UCSD-AML1 (cell line): ENCODE measurements around the gene SETMAR.

Source experiments
- DNase-seq: peaks from one replicate; lab custom pipeline; 2025; ENCODE audit not compliant: unreplicated experiment; lab: John Stamatoyannopoulos, UW

SETMAR gene

DNA sequence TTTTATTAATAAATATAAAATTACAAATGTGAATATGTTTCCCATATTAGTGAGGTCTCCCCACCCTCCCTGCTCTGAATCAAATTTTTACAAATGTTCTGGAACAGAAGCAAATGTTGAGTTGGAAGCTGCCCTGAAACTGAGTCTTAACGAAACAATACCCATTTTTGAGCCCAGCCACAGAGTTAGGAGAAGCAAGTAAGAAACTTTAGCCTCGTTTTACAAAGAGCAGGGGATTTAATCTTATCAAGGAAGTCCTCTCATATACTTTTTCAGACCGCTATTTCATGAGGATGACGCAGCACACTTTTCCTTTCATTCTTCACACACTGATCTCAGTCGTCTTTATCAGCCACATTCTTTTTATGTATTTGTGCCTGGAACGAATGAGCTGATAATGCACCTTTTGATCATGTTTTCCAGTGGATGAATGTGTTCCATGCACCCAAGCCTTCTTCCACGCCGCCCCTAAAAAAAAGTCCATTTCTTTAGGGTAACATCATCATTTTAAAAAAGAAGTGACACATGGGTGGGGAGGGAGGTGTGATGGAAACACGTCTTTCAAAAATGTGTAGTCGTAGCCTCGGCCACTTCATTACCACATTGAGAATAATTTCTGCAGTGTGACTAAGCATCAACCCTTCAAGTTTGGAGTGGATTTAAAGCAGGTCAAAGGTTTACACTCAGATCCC lies 48.1 kb downstream of the SETMAR start:
- no peak for DNase-seq

DNA sequence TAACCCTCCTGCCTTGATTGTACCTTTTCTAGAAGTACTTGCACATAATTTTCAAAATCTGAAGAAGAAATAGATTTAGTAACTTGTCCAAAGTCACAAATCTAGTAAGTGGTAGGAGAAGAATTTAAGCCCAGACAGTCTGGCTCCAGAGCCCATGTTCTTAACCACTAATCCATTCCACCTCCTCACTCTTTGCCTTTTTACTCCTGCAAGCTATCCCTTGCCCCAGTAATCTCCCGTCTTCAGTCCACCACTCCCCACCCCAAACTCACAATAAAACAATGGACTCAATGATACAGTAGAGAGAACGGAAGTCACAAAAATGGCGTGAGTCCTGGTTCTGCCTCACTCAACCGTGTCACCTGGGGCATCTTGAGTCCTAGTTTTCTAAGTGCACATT lies 48.7 kb downstream of the SETMAR start:
- DNase-seq: no peak

GRCh38 chr3:4355401-4356219 lies 52.4 kb downstream of the SETMAR start:
- DNase-seq: no peak

DNA sequence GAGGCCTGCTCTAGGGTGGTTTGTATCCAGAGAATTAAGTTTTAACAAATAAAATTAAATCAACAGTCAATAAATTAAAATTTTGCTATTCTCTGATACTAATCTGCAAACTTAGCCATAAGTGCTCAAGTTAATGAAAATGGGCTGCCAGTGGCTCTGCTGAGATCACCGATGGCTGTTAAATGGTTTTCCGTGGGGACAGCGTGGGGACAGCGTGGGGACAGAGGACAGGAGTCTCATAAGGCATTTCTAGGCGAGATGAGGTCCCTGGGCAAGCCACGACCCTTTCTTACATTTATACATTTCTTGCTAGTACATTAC lies 53.0 kb downstream of the SETMAR start:
- DNase-seq: no peak

GRCh38 chr3:4356546-4357410 lies 53.6 kb downstream of the SETMAR start:
- no peak for DNase-seq

DNA sequence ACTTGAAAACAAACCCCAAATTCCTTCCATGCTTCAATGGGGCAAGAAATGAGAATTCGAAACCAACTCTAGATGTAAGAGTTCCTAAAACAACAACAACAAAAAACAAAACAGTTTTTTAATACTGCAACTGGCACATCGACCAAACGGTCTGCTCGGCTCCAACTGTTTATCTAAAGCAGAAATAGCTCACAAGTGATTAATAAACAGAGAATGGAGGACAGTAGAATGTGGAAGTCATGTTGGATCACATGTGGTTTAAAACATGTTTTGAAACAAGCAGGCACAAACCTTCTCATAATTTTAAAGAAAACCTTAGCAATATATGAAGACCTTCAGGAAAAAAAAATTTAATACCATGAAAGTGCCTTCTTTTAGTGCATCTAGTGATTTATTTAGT lies 55.1 kb downstream of the SETMAR start:
- DNase-seq: no peak

DNA sequence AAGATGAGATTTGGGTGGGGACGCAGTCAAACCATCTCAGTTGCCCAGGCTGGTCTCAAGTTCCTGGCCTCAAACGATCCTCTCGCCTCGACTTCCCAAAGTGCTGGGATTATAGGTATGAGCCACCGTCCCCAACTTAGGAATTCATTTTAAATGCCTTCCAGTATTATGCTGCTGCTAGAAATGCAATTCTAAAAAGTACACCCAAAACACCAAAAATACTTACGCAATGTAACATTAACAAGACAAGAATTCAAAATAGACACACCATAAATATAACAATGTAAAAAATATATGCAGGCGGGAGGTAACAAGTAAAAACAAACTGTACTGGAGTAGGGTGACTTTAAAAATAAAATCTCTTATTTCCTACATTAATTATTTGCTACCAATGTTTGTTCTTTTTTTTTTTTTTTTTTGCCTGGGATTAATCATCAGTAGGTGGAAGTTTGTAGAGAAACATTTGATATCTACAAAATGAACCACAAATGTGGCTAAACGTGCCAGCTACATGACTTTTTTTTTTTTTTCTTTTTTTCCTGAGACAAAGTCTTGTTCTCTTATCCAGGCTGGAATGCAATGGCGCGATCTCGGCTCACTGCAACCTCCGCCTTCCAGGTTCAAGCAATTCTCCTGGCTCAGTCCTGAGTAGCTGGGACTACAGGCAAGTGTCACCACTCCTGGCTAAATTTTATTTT lies 56.8 kb downstream of the SETMAR start:
- no peak for DNase-seq

GRCh38 chr3:4360817-4361216 lies 57.6 kb downstream of the SETMAR start:
- no peak for DNase-seq

- DNase-seq: no peak
These were observed 59.4 kb downstream of the SETMAR start for GRCh38 chr3:4362523-4362922.
